DOHH2 (cell line): ENCODE measurements around the gene KDM1B.

Experiments used
- CTCF ChIP-seq: fragments of 200-600 bp; sonication (generic); IDR thresholded peaks from one replicate; pipeline ENCODE4 v1.5.1; 2014; ENCODE audit warnings: antibody characterized with exemption, mild to moderate bottlenecking, low read depth, low read length; ENCODE audit not compliant: poor library complexity, severe bottlenecking
- EZH2phosphoT487 ChIP-seq: fragments of 200-600 bp; sonication (generic); IDR thresholded peaks from 2 replicates; pipeline ENCODE4 v1.6.1; 2017; ENCODE audit warnings: borderline replicate concordance, mild to moderate bottlenecking, antibody characterized with exemption, low read length, moderate library complexity, mixed read lengths

DNA sequence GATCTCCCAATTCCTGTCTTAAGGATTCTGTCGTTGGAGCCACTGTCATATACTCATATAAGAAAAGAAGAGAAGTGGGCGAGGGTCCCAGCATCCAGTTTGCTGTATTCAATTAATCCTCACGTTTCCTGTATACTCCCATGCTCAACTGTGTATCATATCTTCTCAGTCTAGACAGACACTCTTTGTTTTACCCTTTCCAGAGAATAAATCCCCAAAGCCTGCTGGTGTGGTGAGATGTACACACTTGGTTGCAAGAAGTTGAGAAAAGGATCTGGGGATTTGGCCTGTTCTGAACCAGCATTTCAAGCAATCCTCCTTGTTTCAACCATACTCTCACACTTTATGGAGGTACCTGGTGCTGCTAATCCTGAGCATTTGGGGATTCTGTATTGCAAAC lies 3.4 kb upstream of the KDM1B start:
- TF ChIP-seq CTCF, result no peak
- TF ChIP-seq EZH2phosphoT487, result no peak
